Measurements from ENCODE around the gene MBNL2. TPM values are rescaled to one million over a fixed set of nuclear protein-coding genes. Genes with fewer than 3 reads are reported as not detected.

MBNL2 gene
- total RNA-seq, 1 donor from 2014 or later, result 66.7 TPM

- DNase-seq, result no peak
- peak; percentile 4 for ATAC-seq
- intact Hi-C loops (cut with micrococcal nuclease), result no loop called here
These were observed 37.9 kb downstream of the MBNL2 start for GRCh38 chr13:97259798-97260714.

DNA sequence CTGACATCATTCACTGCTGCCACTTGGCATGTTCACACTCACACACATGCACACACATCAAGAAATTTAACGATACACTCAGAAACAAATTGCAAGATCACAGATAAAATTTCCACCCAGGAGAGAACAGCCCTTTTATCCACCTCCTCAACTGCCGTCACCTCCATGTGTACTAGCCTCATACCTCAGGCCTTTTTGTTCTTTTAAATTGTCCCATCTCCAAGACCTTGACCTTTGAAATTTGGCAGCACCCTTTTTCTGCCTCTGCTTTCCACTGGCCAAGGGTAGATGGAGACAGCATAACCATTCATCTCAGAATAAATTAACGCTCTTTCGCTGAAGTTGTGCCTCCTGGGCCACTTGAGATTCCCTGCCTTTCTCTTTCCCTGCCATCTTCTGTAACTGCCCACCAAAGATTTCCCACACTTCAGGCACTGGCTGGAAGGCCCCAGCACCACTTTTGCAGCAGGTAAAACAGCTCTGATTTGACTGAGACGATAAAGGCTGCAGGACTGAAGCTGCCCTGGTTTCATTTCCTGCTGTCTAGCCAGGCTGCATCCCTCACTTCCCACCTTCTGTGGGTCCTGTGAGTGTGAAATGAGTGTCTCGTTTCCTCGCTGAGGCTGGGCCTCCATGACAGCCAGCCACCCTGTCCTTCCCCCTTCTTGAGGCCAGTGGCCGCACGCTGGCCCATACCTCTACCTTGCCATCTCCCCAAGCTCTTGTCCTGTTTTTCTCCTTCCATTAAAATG lies 39.3 kb downstream of the MBNL2 start:
- DNase-seq (no peak), ATAC-seq (peak; percentile 75)
- intact Hi-C loops (cut with micrococcal nuclease), result no loop called here

DNA sequence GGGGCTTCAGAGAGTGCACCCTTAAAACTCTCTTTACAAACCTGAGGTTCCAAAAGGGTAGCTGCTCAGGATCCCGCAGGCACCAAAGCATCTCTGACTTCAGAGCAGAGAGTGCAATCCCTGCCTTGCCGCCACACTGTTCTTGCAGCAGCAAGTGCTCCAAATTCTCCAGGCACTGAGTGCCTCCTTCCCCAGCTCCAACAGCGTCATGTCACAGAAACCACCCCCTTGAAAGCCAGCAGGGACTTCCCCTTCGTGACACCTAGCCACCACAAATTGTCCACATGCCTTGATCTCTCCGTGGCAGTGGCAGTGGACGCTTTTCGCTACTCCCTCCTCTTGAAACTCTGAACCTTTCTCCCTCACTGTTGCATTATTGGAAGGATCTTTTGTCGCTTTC lies 39.9 kb downstream of the MBNL2 start:
- DNase-seq (no peak), ATAC-seq (peak; percentile 5)
- intact Hi-C loops (cut with micrococcal nuclease), result no loop called here

DNA sequence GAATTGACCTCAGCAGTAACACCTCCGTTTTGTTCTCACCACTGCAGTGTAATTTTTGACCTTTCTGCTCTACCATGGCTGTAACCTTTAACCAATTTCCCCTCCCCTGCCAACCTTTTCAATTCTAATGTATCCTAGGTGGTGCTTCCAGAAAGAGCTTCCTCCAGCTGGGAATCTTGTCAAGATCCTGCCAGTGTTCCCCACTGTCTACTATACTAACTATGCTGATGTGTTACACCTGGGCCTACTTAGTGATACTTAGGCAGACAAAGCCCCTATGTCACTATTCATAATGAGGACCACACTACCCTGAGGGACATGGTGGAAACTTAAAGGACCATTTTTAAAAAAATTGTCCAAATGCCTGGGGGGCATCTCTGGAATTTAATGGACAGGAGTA lies 41.0 kb downstream of the MBNL2 start:
- no peak for ATAC-seq
- DNase-seq, result no peak
- intact Hi-C loops (cut with micrococcal nuclease), result no loop called here

GRCh38 chr13:97264663-97265062 lies 42.5 kb downstream of the MBNL2 start:
- ATAC-seq (no peak), DNase-seq (no peak)
- intact Hi-C loops (cut with micrococcal nuclease), result no loop called here

- DNase-seq, result no peak
- ATAC-seq, result no peak
- intact Hi-C loops (cut with micrococcal nuclease), result no loop called here
These were observed 44.2 kb downstream of the MBNL2 start for GRCh38 chr13:97266332-97266731.

GRCh38 chr13:97266772-97267417 lies 44.8 kb downstream of the MBNL2 start:
- intact Hi-C loops (cut with micrococcal nuclease), result no loop called here
- DNase-seq, result no peak
- no peak for ATAC-seq

DNA sequence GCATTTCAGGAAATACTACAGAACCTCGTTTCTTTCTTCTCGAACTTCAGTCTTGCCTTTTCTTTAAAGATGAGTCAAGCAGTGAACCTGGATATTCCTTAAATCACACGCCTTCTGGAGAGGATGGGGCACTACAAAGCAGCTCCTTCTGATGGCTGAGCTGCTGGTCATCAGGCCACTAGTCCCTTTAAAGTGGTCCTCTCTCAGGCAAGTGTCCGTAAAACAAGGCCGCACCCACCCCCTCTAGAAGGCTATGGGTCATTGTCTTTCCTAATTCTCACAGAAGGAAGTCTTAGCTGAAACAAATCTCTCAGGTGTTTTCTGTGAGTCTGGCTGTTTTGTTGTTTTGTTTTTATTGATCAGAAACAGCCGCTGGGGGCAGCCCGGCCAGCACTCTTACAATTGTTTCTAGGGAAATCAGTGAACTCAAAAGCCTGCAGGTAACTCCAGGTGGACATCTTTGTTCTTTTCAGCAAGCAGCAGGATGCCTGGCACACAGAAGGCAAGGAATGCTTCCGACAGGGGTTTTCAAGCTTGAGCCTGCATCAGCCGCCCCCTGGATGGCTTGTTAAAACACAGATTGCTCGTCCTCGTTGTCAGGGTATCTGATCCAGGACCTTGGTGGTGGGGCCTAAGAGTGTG lies 45.4 kb downstream of the MBNL2 start:
- intact Hi-C loops (cut with micrococcal nuclease), result no loop called here
- ATAC-seq (no peak), DNase-seq (no peak)

DNA sequence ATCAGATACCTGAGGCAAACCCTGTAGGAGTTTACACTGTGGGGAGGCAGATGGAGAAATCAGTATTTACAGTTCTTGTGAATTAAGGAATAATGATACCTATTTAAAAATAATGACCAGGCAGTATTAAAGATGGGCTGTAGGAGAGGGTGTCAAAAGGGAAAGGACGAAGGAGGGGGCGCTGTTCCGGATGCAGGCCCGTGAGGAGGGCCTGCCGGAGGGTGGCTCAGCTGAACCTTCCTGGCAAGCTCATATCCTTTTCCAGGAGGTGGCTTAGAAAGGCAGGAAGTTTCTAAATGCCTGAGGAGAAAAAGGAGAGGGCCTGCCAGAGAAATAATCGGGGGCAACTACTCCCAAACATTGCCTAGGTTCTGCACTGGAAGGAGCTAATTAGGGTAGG lies 46.6 kb downstream of the MBNL2 start:
- intact Hi-C loops (cut with micrococcal nuclease), result no loop called here
- no peak for DNase-seq
- ATAC-seq, result peak; percentile 34

- no peak for ATAC-seq
- intact Hi-C loops (cut with micrococcal nuclease), result no loop called here
These were observed 47.5 kb downstream of the MBNL2 start for GRCh38 chr13:97269603-97270002.

GRCh38 chr13:97272526-97272925 lies 50.4 kb downstream of the MBNL2 start:
- no peak for ATAC-seq
- DNase-seq, result no peak
- intact Hi-C loops (cut with micrococcal nuclease), result no loop called here

More at GRCh38 chr13:97269603-97270002, 47.5 kb downstream of the MBNL2 start:
- no peak for DNase-seq

DNA sequence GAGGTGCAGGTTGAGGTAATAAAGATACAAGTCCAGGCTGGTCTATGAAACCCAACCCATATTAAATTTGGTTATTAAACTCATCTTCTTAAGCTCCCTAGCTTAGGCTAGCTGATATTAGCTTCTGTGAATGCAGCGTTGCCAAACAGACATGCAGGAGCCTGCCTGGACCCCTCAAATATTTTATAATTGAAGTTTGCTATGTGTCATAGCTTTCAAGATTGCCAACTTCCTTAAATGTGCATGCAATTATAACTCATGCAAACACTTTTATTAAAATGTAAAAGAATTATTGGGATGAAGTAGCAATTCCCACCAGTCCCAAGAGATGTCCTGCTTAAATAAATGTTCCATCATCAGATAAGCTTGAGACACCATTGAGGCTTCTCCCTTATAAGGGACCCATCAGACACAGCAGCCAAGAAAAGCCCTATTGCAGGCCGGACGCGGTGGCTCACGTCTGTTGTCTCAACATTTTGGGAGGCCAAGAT lies 51.3 kb downstream of the MBNL2 start:
- ATAC-seq, result peak; percentile 37
- no peak for DNase-seq
- intact Hi-C loops (cut with micrococcal nuclease), result no loop called here

DNA sequence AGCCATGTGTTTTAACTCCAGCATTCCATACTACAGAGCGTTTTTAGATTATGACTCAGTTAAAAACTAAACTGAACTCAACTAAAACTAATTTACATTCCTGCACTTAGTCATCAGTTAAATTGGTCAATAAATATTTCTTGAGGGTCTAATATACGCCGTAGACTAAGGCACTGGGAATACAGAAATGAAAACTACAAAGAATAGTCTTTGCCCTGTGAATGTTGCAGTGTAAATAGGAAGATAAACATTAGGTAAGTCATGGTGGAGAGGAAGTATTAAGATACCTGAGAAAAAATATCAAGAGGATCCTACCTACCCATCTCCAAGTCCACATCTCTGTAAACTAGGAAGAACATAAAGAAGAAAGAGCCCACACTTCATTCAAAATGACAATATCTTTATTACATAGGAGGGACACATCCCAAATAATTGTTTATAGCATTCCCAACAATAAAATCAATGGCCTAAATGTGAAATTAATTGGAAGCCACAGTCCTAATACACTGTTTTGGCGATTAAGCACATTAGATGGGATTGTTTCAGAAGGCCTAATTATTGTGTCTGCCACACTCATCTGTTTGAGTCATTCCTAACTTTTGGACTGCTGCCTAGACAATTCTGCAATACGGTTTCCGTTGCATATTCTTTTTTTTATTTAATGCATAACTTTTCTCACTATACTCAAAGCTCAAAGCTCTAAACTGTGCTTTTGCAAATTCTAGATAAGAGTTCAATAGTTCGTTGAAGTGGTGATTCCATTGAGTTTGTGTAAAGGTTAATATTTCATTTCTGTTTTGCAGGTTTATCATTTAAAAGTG lies 52.9 kb downstream of the MBNL2 start:
- intact Hi-C loops (cut with micrococcal nuclease), result no loop called here
- ATAC-seq, result peak; percentile 63
- DNase-seq, result no peak

GRCh38 chr13:97275776-97276501 lies 53.8 kb downstream of the MBNL2 start:
- ATAC-seq (no peak), DNase-seq (no peak)
- intact Hi-C loops (cut with micrococcal nuclease), result no loop called here

- no peak for DNase-seq
- intact Hi-C loops (cut with micrococcal nuclease), result no loop called here
- no peak for ATAC-seq
These were observed 54.7 kb downstream of the MBNL2 start for GRCh38 chr13:97276862-97277269.

- DNase-seq, result no peak
- intact Hi-C loops (cut with micrococcal nuclease), result no loop called here
- peak; percentile 50 for ATAC-seq
These were observed 56.6 kb downstream of the MBNL2 start for GRCh38 chr13:97278435-97279411.

GRCh38 chr13:97279913-97280312 lies 57.8 kb downstream of the MBNL2 start:
- no peak for ATAC-seq
- intact Hi-C loops (cut with micrococcal nuclease), result no loop called here
- no peak for DNase-seq

Measured in left ventricle myocardium superior (tissue), 1 donor.